Transverse colon (tissue), 3 donors: ENCODE data around the gene JAZF1.

Experiments used
- CTCF ChIP-seq, 5 experiments: fragments of 200-600 bp in 3 of 5; fragments of 450-650 bp in 2 of 5; sonication (generic) in 3 of 5; IDR thresholded peaks; 1 replicate in 2 of 5; 2 replicates in 3 of 5; pipeline ENCODE4 v1.5.1; 2016 to 2017; ENCODE audit warnings: antibody characterized with exemption in 5 of 5, inconsistent platforms in 3 of 5, mild to moderate bottlenecking in 2 of 5, moderate library complexity in 1 of 5
- EP300 ChIP-seq: sonication (generic); formaldehyde crosslinking; IDR thresholded peaks from one replicate; pipeline ENCODE4 v1.6.1; 2017; ENCODE audit warnings: antibody characterized with exemption, low read depth
- POLR2A ChIP-seq: fragments of 450-650 bp; IDR thresholded peaks from one replicate; pipeline ENCODE4 v1.6.1; 2016; ENCODE audit warnings: antibody characterized with exemption, mild to moderate bottlenecking, moderate library complexity

GRCh38 chr7:27842851-27843250, 337.7 kb downstream of the JAZF1 start:
- TF ChIP-seq CTCF (IDR thresholded peaks at IDR 0.05) (no peak), EP300 (no peak), POLR2A (no peak)
